Uterus (tissue), 2 donors: ENCODE results near the gene KCND2.

Experiments
- CTCF ChIP-seq, 4 experiments: fragments of 200-600 bp in 2 of 4; fragments of 450-650 bp in 2 of 4; sonication (generic) in 2 of 4; IDR thresholded peaks; one replicate each; pipeline ENCODE4 v1.5.1; 2016 to 2019; ENCODE audit warnings: antibody characterized with exemption in 4 of 4, mild to moderate bottlenecking in 2 of 4, moderate library complexity in 1 of 4
- POLR2A ChIP-seq, 2 donors: fragments of 450-650 bp; IDR thresholded peaks; one replicate each; pipeline ENCODE4 v1.6.1; 2016; ENCODE audit warnings: antibody characterized with exemption in 2 of 2, mild to moderate bottlenecking in 1 of 2, moderate library complexity in 1 of 2

DNA sequence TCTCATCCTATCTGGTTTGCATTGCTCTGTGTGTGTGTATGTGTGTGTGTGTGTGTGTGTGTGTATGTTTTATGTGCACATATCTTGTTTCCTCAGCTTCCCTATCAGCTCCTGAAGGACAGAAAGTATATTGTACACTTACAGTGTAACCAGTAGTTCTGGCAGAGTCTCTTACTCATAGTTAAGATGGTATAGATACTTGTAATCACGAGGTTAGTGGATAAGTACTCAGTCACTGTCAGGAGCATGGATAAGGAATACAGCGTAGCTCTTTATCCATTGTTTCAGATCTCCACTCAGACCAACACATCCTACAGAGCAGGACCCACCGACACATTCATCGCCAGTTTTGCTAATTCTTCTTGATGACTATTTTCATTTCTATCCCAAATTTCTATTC is 309.9 kb downstream of the KCND2 start:
- TF ChIP-seq CTCF (IDR thresholded peaks at IDR 0.05) = no peak
- TF ChIP-seq POLR2A (IDR thresholded peaks at IDR 0.05) = no peak
